OCI-LY7 (cell line): ENCODE data around the gene NRSN2. TPM values are rescaled to one million over a fixed set of nuclear protein-coding genes. Genes with fewer than 3 reads are reported as not detected.
A peak's percentile ranks its signal among the peaks of the same experiment; 100 is the strongest.

Experiments
- BruUV-seq: library from RNA; stranded (reverse); fragments of 400-500 nt; replicated peaks from 2 replicates; lab custom pipeline; 2021; lab: Mats Ljungman, UMichigan
- CTCF ChIA-PET: fragments of 300-600 bp; sonication (Branson Sonifier 250); formaldehyde crosslinking; loops from one replicate; lab custom pipeline; 2022; ENCODE audit warnings: antibody characterized with exemption; ENCODE audit not compliant: unreplicated experiment; lab: Charles Lee
- POLR2A ChIA-PET: fragments of 300-600 bp; sonication (Branson Sonifier 250); formaldehyde crosslinking; loops from one replicate; lab custom pipeline; 2022; ENCODE audit warnings: antibody characterized with exemption; lab: Charles Lee
- DNase-seq: peaks from one replicate; pipeline ENCODE4 v3.0.0-alpha.2; 2015; ENCODE audit warnings: low spot score
- H2AFZ ChIP-seq: fragments of 200-600 bp; sonication (generic), shearing (Covaris generic); 2 replicates; pipeline ENCODE4 v1.6.1; 2014; ENCODE audit warnings: mild to moderate bottlenecking, antibody characterized with exemption, low read length, moderate library complexity
- H3K27ac ChIP-seq: fragments of 200-600 bp; sonication (generic); 2 replicates; pipeline ENCODE4 v1.5.1; 2014; ENCODE audit warnings: mixed run types, low read depth, mild to moderate bottlenecking, moderate library complexity, low read length, inconsistent platforms; ENCODE audit not compliant: poor library complexity, severe bottlenecking
- H3K36me3 ChIP-seq: fragments of 200-600 bp; sonication (generic); 2 replicates; pipeline ENCODE4 v1.6.1; 2014; ENCODE audit warnings: mild to moderate bottlenecking, antibody characterized with exemption, low read length, moderate library complexity, mixed read lengths; ENCODE audit not compliant: insufficient read depth
- H3K4me1 ChIP-seq: fragments of 200-600 bp; sonication (generic); 2 replicates; pipeline ENCODE4 v1.5.1; 2014; ENCODE audit warnings: mild to moderate bottlenecking, low read length; ENCODE audit not compliant: insufficient read depth, poor library complexity, severe bottlenecking
- H3K4me2 ChIP-seq: fragments of 200-600 bp; sonication (generic); 2 replicates; pipeline ENCODE4 v1.6.1; 2014; ENCODE audit warnings: mild to moderate bottlenecking, low read length
- H3K4me3 ChIP-seq: fragments of 200-600 bp; sonication (generic); 2 replicates; pipeline ENCODE4 v1.5.1; 2014; ENCODE audit warnings: mild to moderate bottlenecking, low read depth, low read length; ENCODE audit not compliant: poor library complexity, severe bottlenecking
- H3K79me2 ChIP-seq: fragments of 200-600 bp; sonication (generic); 2 replicates; pipeline ENCODE4 v1.6.1; 2016; ENCODE audit warnings: low read depth, mild to moderate bottlenecking, low read length, moderate library complexity, mixed read lengths; ENCODE audit not compliant: insufficient read depth
- H3K9me2 ChIP-seq: fragments of 200-600 bp; sonication (generic); 2 replicates; pipeline ENCODE4 v1.6.1; 2016; ENCODE audit warnings: mild to moderate bottlenecking, low read length, mixed read lengths; ENCODE audit not compliant: insufficient read depth
- H3K9me3 ChIP-seq: fragments of 200-600 bp; sonication (generic); 2 replicates; pipeline ENCODE4 v1.6.1; 2014; ENCODE audit warnings: mild to moderate bottlenecking, mixed run types, low read length, mixed read lengths
- H4K20me1 ChIP-seq: fragments of 200-600 bp; sonication (generic); 2 replicates; pipeline ENCODE4 v1.6.1; 2014; ENCODE audit warnings: mild to moderate bottlenecking, antibody characterized with exemption, low read length, moderate library complexity, mixed read lengths; ENCODE audit not compliant: insufficient read depth
- EZH2phosphoT487 ChIP-seq: fragments of 200-600 bp; sonication (generic); IDR thresholded peaks from 2 replicates; pipeline ENCODE4 v1.6.1; 2018; ENCODE audit warnings: low read depth, borderline replicate concordance, mild to moderate bottlenecking, mixed run types, antibody characterized with exemption, low read length, moderate library complexity, mixed read lengths
- intact Hi-C: fragments of 100-400 bp; cut with micrococcal nuclease; formaldehyde crosslinking; loops from one replicate; pipeline ENCODE4 v1.10.0; 2022; ENCODE audit not compliant: unreplicated experiment
- total RNA-seq, 2 experiments: library from RNA; depleted of rRNA in 1 of 2; stranded (reverse); fragments of >200 nt in 1 of 2; shearing (Covaris generic) in 1 of 2; gene quantifications; 2 replicates each; pipeline ENCODE4 v1.2.3, GENCODE V29; 2014 to 2022
- TF ChIP-seq, protein P1 (sequence below): fragments of 200-600 bp; sonication (generic); conservative IDR thresholded peaks from 2 replicates; pipeline ENCODE4 v1.5.1; 2014; ENCODE audit warnings: mild to moderate bottlenecking, antibody characterized with exemption, low read length, moderate library complexity, mixed read lengths

Gene NRSN2
- total RNA-seq, 2 experiments from 2014 or later, result 0.32 to 0.86 TPM

DNA sequence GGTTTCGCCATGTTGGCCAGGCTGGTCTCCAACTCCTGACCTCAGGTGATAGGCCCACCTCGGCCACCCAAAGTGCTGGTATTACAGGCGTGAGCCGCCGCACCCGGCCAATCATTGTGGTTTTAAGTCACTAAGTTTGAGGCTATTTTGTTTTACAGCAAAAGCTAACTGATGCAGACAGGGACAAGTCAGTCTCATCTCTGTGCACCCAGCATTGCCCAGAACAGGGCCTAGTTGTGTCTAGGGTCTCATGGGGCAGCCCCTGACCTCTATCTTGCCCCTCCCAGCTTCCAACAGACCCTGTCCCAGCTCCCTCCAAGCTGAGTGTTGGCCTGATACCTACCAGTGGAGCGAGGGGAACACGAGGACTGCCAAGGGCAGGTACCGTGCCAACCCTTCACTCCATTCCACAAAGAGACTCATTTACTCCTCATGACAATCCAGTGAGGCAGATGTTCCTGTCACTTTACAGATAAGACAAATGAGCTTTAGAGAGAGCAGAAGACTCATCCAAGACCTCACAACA lies 52.3 kb downstream of the NRSN2 start:
- Histone ChIP-seq H3K4me1 (peaks cover 35% of the 10 kb centered on the region), H3K27ac (no peak overlapping the region), H4K20me1 (no peaks in the 10 kb centered on the region), H3K4me3 (no peak overlapping the region), H3K36me3 (peaks cover 46% of the 10 kb centered on the region), H3K9me3 (peaks cover 11% of the 10 kb centered on the region; the same call in 1 of the 2 replicates), H3K9me2 (no peaks in the 10 kb centered on the region), H3K4me2 (no peak overlapping the region), H2AFZ (no peak overlapping the region), H3K79me2 (no peaks in the 10 kb centered on the region)
- BruUV-seq, result no TSS peak
- POLR2A ChIA-PET, result interaction anchor here (0.9 to 3.0 kb wide), 4 partner anchors 8 to 37 kb away, joined by 3 to 18 read pairs (median 4); no protein-coding TSS in a partner anchor
- CTCF ChIA-PET, result interaction anchor here (0.7 kb wide), 1 partner anchor 38 kb away, joined by 3 read pairs; no protein-coding TSS in a partner anchor
- intact Hi-C loops, result no loop called here
- DNase-seq, result no peak
- TF ChIP-seq, protein P1, sequence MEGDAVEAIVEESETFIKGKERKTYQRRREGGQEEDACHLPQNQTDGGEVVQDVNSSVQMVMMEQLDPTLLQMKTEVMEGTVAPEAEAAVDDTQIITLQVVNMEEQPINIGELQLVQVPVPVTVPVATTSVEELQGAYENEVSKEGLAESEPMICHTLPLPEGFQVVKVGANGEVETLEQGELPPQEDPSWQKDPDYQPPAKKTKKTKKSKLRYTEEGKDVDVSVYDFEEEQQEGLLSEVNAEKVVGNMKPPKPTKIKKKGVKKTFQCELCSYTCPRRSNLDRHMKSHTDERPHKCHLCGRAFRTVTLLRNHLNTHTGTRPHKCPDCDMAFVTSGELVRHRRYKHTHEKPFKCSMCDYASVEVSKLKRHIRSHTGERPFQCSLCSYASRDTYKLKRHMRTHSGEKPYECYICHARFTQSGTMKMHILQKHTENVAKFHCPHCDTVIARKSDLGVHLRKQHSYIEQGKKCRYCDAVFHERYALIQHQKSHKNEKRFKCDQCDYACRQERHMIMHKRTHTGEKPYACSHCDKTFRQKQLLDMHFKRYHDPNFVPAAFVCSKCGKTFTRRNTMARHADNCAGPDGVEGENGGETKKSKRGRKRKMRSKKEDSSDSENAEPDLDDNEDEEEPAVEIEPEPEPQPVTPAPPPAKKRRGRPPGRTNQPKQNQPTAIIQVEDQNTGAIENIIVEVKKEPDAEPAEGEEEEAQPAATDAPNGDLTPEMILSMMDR, result no peak
- no peak for TF ChIP-seq EZH2phosphoT487

DNA sequence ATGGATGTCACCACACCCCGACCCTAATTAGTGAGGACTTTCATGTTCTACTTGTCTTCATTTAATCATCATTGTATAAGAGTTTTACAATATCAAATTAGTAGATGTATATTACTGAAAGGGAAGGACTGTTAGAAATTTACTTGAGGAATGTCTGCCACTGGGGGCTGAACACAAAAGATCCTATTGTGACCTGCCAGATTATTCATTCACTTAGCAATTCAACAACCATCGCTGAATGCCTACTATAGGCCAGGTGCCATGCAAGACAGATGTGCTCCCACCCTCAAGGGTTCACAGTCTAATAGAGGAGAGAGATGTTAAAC lies 53.2 kb downstream of the NRSN2 start:
- H3K4me2 ChIP-seq, result peak overlapping the region; percentile 28

More for the DNA sequence above, 53.2 kb downstream of the NRSN2 start:
- H3K9me2 ChIP-seq, result no peaks in the 10 kb centered on the region
- ChIA-PET POLR2A (interaction anchor here (1.2 to 3.0 kb wide), 7 partner anchors 8 to 38 kb away, joined by 5 to 18 read pairs (median 6); partner anchors contain the start of gene TRIB3), CTCF (interaction anchor here (0.6 to 1.5 kb wide), 4 partner anchors 17 to 111 kb away, joined by 3 to 5 read pairs (median 4); no protein-coding TSS in a partner anchor)
- H2AFZ ChIP-seq, result peak overlapping the region; percentile 82
- H3K79me2 ChIP-seq, result no peaks in the 10 kb centered on the region
- intact Hi-C loops, result no loop called here
- peak overlapping the region; percentile 87 for H3K27ac ChIP-seq
- H4K20me1 ChIP-seq, result no peaks in the 10 kb centered on the region
- peaks cover 11% of the 10 kb centered on the region; the same call in 1 of the 2 replicates for H3K9me3 ChIP-seq
- BruUV-seq, result no TSS peak
- peaks cover 35% of the 10 kb centered on the region for H3K4me1 ChIP-seq
- no peak overlapping the region for H3K4me3 ChIP-seq
- H3K36me3 ChIP-seq, result peaks cover 37% of the 10 kb centered on the region
- DNase-seq, result no peak
- no peak for TF ChIP-seq EZH2phosphoT487
- TF ChIP-seq, protein P1, result no peak
